Erythroblast (primary cell): ENCODE results near the gene HTR3E.

Experiments
- GATA1 ChIP-seq: IDR thresholded peaks from 2 replicates; pipeline ENCODE4 v1.6.1; 2011; ENCODE audit warnings: low read depth, mild to moderate bottlenecking, control low read depth, low read length, moderate library complexity
- POLR2A ChIP-seq: IDR thresholded peaks from 2 replicates; pipeline ENCODE4 v1.6.1; 2011; ENCODE audit warnings: mild to moderate bottlenecking, low read length

- TF ChIP-seq POLR2A (no peak), GATA1 (no peak)
Measured at GRCh38 chr3:184082034-184082433, 14.8 kb upstream of the HTR3E start.
